IMR-90 (cell line): ENCODE results near the gene ITFG1. TPM values are rescaled to one million over a fixed set of nuclear protein-coding genes. Genes with fewer than 3 reads are reported as not detected.

Source experiments
- ATAC-seq: fragments of 200-7000 bp; cut with Tn5 transposase; 2 replicates; pipeline ENCODE4 v1.9.1; 2020; ENCODE audit warnings: low read depth, mild to moderate bottlenecking, moderate library complexity
- BruUV-seq: library from RNA; stranded (reverse); fragments of 400-500 nt; replicated peaks from 2 replicates; lab custom pipeline; 2021; lab: Mats Ljungman, UMichigan
- CTCF ChIA-PET: fragments of 300-600 bp; formaldehyde crosslinking; extraction: SDS; loops from one replicate; lab custom pipeline; 2021; ENCODE audit warnings: antibody characterized with exemption; lab: Yijun Ruan, JAX
- POLR2A ChIA-PET: fragments of 300-600 bp; sonication (Branson Sonifier 250); formaldehyde crosslinking; loops from one replicate; lab custom pipeline; 2022; ENCODE audit warnings: antibody characterized with exemption; ENCODE audit not compliant: unreplicated experiment; lab: Charles Lee
- DNase-seq: peaks from one replicate; pipeline ENCODE4 v3.0.0; 2013
- H2AFZ ChIP-seq: replicated peaks from 2 replicates; pipeline ENCODE3; 2013; ENCODE audit warnings: low read length, mild to moderate bottlenecking; ENCODE audit not compliant: poor library complexity
- H2AK5ac ChIP-seq: 2 replicates; pipeline ENCODE4 v1.6.1; 2013; ENCODE audit warnings: low read depth, low read length, inconsistent platforms
- H2AK9ac ChIP-seq: replicated peaks from 2 replicates; pipeline ENCODE3; 2013; ENCODE audit warnings: mild to moderate bottlenecking, low read depth, low read length, moderate library complexity; ENCODE audit not compliant: poor library complexity
- H2BK120ac ChIP-seq: 2 replicates; pipeline ENCODE4 v1.6.1; 2013; ENCODE audit warnings: low read depth, low read length, inconsistent platforms
- H2BK15ac ChIP-seq: 3 replicates; pipeline ENCODE4 v1.6.1; 2013; ENCODE audit warnings: low read depth, low read length, inconsistent platforms
- H2BK20ac ChIP-seq: 2 replicates; pipeline ENCODE4 v1.6.1; 2013; ENCODE audit warnings: low read depth, mild to moderate bottlenecking, inconsistent platforms, low read length, moderate library complexity
- H2BK5ac ChIP-seq: 2 replicates; pipeline ENCODE4 v1.6.1; 2013; ENCODE audit warnings: mild to moderate bottlenecking, low read depth, low read length, inconsistent platforms; ENCODE audit not compliant: poor library complexity, severe bottlenecking
- H3K14ac ChIP-seq: replicated peaks from 2 replicates; pipeline ENCODE4 v1.6.1; 2013; ENCODE audit warnings: low read depth, low read length, inconsistent platforms
- H3K18ac ChIP-seq: 2 replicates; pipeline ENCODE4 v1.6.1; 2013; ENCODE audit warnings: low read depth, low read length, control low read depth
- H3K23ac ChIP-seq: 2 replicates; pipeline ENCODE4 v1.6.1; 2013; ENCODE audit warnings: low read depth, low read length, inconsistent platforms
- H3K27ac ChIP-seq: 2 replicates; pipeline ENCODE4 v1.5.1; 2013; ENCODE audit warnings: mild to moderate bottlenecking, control low read depth, low read length; ENCODE audit not compliant: insufficient read depth
- H3K27me3 ChIP-seq: 2 replicates; pipeline ENCODE4 v1.6.1; 2013; ENCODE audit warnings: low read length; ENCODE audit not compliant: control insufficient read depth, insufficient read depth
- H3K36me3 ChIP-seq: 2 replicates; pipeline ENCODE4 v1.6.1; 2013; ENCODE audit warnings: low read length, mixed read lengths; ENCODE audit not compliant: control insufficient read depth, insufficient read depth
- H3K4ac ChIP-seq: 2 replicates; pipeline ENCODE4 v1.6.1; 2013; ENCODE audit warnings: low read depth, low read length, inconsistent platforms
- H3K4me1 ChIP-seq: 2 replicates; pipeline ENCODE4 v1.6.1; 2013; ENCODE audit warnings: low read length, mixed read lengths; ENCODE audit not compliant: control insufficient read depth, insufficient read depth
- H3K4me2 ChIP-seq: 2 replicates; pipeline ENCODE4 v1.6.1; 2013; ENCODE audit warnings: low read depth, mild to moderate bottlenecking, control low read depth, low read length, moderate library complexity
- H3K4me3 ChIP-seq: 2 replicates; pipeline ENCODE4 v1.5.1; 2013; ENCODE audit warnings: low read depth, mild to moderate bottlenecking, control low read depth, low read length, moderate library complexity; ENCODE audit not compliant: insufficient read depth
- H3K56ac ChIP-seq: 2 replicates; pipeline ENCODE4 v1.6.1; 2013; ENCODE audit warnings: low read length, inconsistent platforms; ENCODE audit not compliant: insufficient read depth; ENCODE audit errors: extremely low read depth
- H3K79me1 ChIP-seq, 2 experiments: 2 replicates each; pipeline ENCODE4 v1.6.1; 2013; ENCODE audit warnings: low read length in 2 of 2, inconsistent platforms in 1 of 2, low read depth in 1 of 2
- H3K9ac ChIP-seq: 2 replicates; pipeline ENCODE4 v1.6.1; 2013; ENCODE audit warnings: low read depth, low read length, control low read depth
- H3K9me1 ChIP-seq: 2 replicates; pipeline ENCODE4 v1.6.1; 2013; ENCODE audit warnings: low read length, inconsistent platforms; ENCODE audit not compliant: insufficient read depth
- H3K9me3 ChIP-seq: 2 replicates; pipeline ENCODE4 v1.6.1; 2013; ENCODE audit warnings: low read length; ENCODE audit not compliant: control insufficient read depth, insufficient read depth
- H4K20me1 ChIP-seq: 2 replicates; pipeline ENCODE4 v1.6.1; 2013; ENCODE audit warnings: low read length, inconsistent platforms; ENCODE audit not compliant: insufficient read depth
- H4K5ac ChIP-seq: 2 replicates; pipeline ENCODE4 v1.6.1; 2013; ENCODE audit warnings: mild to moderate bottlenecking, low read depth, low read length, control low read depth
- H4K8ac ChIP-seq, 2 experiments: 2 replicates each; pipeline ENCODE4 v1.6.1; 2013; ENCODE audit warnings: low read depth in 2 of 2, low read length in 2 of 2, control low read depth in 1 of 2, inconsistent platforms in 1 of 2
- H4K91ac ChIP-seq: 2 replicates; pipeline ENCODE4 v1.6.1; 2013; ENCODE audit warnings: low read depth, low read length, inconsistent platforms; ENCODE audit not compliant: insufficient read depth
- BHLHE40 ChIP-seq: fragments of 150-350 bp; IDR thresholded peaks from 2 replicates; pipeline ENCODE4 v1.6.1; 2016; ENCODE audit warnings: mild to moderate bottlenecking, low read depth, low read length
- CEBPB ChIP-seq: IDR thresholded peaks from 2 replicates; pipeline ENCODE4 v1.6.1; 2012; ENCODE audit warnings: low read depth, low read length, improper control_type of control experiment
- CHD1 ChIP-seq: IDR thresholded peaks from 2 replicates; pipeline ENCODE4 v1.6.1; 2012; ENCODE audit warnings: low read depth, low read length, improper control_type of control experiment
- FOS ChIP-seq: fragments of 150-350 bp; IDR thresholded peaks from 2 replicates; pipeline ENCODE4 v1.6.1; 2016; ENCODE audit warnings: low read depth, low read length
- MAFK ChIP-seq: IDR thresholded peaks from 2 replicates; pipeline ENCODE4 v1.6.1; 2012; ENCODE audit warnings: low read depth, low read length, improper control_type of control experiment
- MAZ ChIP-seq: IDR thresholded peaks from 2 replicates; pipeline ENCODE4 v1.6.1; 2012; ENCODE audit warnings: low read depth, mild to moderate bottlenecking, low read length, improper control_type of control experiment, moderate library complexity, borderline replicate concordance
- MXI1 ChIP-seq: IDR thresholded peaks from 2 replicates; pipeline ENCODE4 v1.6.1; 2012; ENCODE audit warnings: low read depth, mild to moderate bottlenecking, low read length, moderate library complexity, borderline replicate concordance
- POLR2A ChIP-seq: IDR thresholded peaks from 2 replicates; pipeline ENCODE4 v1.6.1; 2012; ENCODE audit warnings: mild to moderate bottlenecking, low read depth, low read length
- RAD21 ChIP-seq: IDR thresholded peaks from 2 replicates; pipeline ENCODE4 v1.6.1; 2012; ENCODE audit warnings: low read length, improper control_type of control experiment
- RCOR1 ChIP-seq: IDR thresholded peaks from 2 replicates; pipeline ENCODE4 v1.6.1; 2012; ENCODE audit warnings: mild to moderate bottlenecking, low read length, improper control_type of control experiment; ENCODE audit not compliant: insufficient replicate concordance
- WGBS, 2 experiments: methylation state at CpG; one replicate each; pipeline versions ENCODE4 v1.1.5 to v1.1.7; 2013; ENCODE audit warnings: missing lambda C conversion rate in 2 of 2; ENCODE audit not compliant: insufficient read length in 1 of 2; ENCODE audit errors: extremely low coverage in 2 of 2; 5-methylcytosine and 5-hydroxymethylcytosine counted together
- dilution Hi-C: fragments of 300-500 bp; cut with HindIII; formaldehyde crosslinking; loops from one replicate; pipeline ENCODE4 v1.14.3; 2018; ENCODE audit warnings: low sequenced_read_pairs; ENCODE audit not compliant: unreplicated experiment
- in situ Hi-C: fragments of 300-500 bp; cut with MboI; formaldehyde crosslinking; loops from 3 replicates; pipeline ENCODE4 v1.14.3; 2019; ENCODE audit warnings: low sequenced_read_pairs, inconsistent platforms, mixed read lengths
- intact Hi-C: fragments of 100-400 bp; cut with micrococcal nuclease; formaldehyde crosslinking; loops from 2 replicates; pipeline ENCODE4 v1.10.0; 2022
- polyA plus RNA-seq, 3 experiments: library from polyadenylated mRNA; depleted of rRNA; stranded (reverse); fragments of >200 nt; gene quantifications; 2 replicates each; pipeline ENCODE4 v1.2.3, GENCODE V29; 2012; ENCODE audit warnings: low replicate concordance in 1 of 3
- total RNA-seq: library from RNA; depleted of rRNA; stranded (reverse); fragments of >200 nt; gene quantifications from 2 replicates; pipeline ENCODE4 v1.2.3, GENCODE V29; 2012
- TF ChIP-seq, protein P1 (sequence below): conservative IDR thresholded peaks from 2 replicates; pipeline ENCODE4 v1.5.1; 2012; ENCODE audit warnings: mild to moderate bottlenecking, low read depth, low read length, improper control_type of control experiment
- TF ChIP-seq, protein P2 (sequence below): fragments of 150-350 bp; IDR thresholded peaks from 2 replicates; pipeline ENCODE4 v1.6.1; 2016; ENCODE audit warnings: low read depth, mild to moderate bottlenecking, low read length, moderate library complexity, borderline replicate concordance
- TF ChIP-seq, protein P3 (sequence below): fragments of 150-350 bp; IDR thresholded peaks from 2 replicates; pipeline ENCODE4 v1.6.1; 2017; ENCODE audit warnings: mild to moderate bottlenecking, antibody characterized with exemption, low read length, low read depth

ITFG1 gene
- total and polyA plus RNA-seq, 2 of the 4 experiments (the other 2 are of a cell fraction): 54.3 to 60.4 TPM

DNA sequence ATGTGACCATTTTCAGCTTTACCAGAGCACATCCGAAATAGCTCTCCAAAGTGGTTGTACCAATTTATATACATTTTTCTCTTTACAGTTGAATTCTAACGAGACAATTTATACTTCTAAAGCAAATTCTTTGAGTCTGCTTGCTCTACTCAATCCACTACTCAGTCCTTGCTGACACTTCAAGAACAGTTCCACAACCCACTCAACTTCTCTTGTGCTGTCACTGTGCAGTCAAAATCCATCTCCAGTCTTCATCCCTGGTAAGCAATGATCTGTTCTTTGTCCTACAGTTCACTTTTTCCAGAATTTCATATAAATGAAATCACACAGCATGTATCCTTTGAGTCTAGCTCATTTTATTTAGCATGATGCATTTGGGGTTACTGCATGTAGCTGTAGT lies 347.7 kb downstream of the ITFG1 start:
- Histone ChIP-seq H3K9me3 (no peaks in the 10 kb centered on the region), H3K4ac (no peak overlapping the region)
- POLR2A ChIA-PET: no interaction called here

More for the DNA sequence above, 347.7 kb downstream of the ITFG1 start:
- intact Hi-C loops (no loop called here), dilution Hi-C loops (no loop called here), in situ Hi-C loops (no loop called here)
- DNase-seq (no peak), ATAC-seq (no peak)
- Histone ChIP-seq H3K23ac (no peak overlapping the region), H3K79me1 (no peaks in the 10 kb centered on the region), H3K4me1 (no peaks in the 10 kb centered on the region), H2BK15ac (no peak overlapping the region), H2BK5ac (no peak overlapping the region), H4K8ac (no peak overlapping the region), H2AFZ (no peak overlapping the region), H3K4me2 (no peak overlapping the region), H3K27ac (no peak overlapping the region), H4K91ac (no peak overlapping the region), H3K56ac (no peak overlapping the region), H2BK20ac (no peak overlapping the region), H3K18ac (no peak overlapping the region), H3K27me3 (no peaks in the 10 kb centered on the region), H2AK9ac (no peak overlapping the region), H3K9ac (no peak overlapping the region), H2BK120ac (no peak overlapping the region), H4K20me1 (no peaks in the 10 kb centered on the region), H3K9me1 (0 out of 2 replicates have a peak, but pooled peaks cover 1% of the 10 kb centered on the region), H2AK5ac (no peak overlapping the region), H3K36me3 (no peaks in the 10 kb centered on the region; the same call in 1 of the 2 replicates), H3K14ac (no peak overlapping the region), H4K5ac (no peak overlapping the region), H3K4me3 (no peak overlapping the region)
- BruUV-seq: no TSS peak
- TF ChIP-seq BHLHE40: no peak
- TF ChIP-seq RCOR1: no peak
- no peak for TF ChIP-seq CHD1
- TF ChIP-seq, protein P1, sequence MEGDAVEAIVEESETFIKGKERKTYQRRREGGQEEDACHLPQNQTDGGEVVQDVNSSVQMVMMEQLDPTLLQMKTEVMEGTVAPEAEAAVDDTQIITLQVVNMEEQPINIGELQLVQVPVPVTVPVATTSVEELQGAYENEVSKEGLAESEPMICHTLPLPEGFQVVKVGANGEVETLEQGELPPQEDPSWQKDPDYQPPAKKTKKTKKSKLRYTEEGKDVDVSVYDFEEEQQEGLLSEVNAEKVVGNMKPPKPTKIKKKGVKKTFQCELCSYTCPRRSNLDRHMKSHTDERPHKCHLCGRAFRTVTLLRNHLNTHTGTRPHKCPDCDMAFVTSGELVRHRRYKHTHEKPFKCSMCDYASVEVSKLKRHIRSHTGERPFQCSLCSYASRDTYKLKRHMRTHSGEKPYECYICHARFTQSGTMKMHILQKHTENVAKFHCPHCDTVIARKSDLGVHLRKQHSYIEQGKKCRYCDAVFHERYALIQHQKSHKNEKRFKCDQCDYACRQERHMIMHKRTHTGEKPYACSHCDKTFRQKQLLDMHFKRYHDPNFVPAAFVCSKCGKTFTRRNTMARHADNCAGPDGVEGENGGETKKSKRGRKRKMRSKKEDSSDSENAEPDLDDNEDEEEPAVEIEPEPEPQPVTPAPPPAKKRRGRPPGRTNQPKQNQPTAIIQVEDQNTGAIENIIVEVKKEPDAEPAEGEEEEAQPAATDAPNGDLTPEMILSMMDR: no peak
- no peak for TF ChIP-seq CEBPB
- TF ChIP-seq, protein P2, sequence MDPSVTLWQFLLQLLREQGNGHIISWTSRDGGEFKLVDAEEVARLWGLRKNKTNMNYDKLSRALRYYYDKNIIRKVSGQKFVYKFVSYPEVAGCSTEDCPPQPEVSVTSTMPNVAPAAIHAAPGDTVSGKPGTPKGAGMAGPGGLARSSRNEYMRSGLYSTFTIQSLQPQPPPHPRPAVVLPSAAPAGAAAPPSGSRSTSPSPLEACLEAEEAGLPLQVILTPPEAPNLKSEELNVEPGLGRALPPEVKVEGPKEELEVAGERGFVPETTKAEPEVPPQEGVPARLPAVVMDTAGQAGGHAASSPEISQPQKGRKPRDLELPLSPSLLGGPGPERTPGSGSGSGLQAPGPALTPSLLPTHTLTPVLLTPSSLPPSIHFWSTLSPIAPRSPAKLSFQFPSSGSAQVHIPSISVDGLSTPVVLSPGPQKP: no peak
- TF ChIP-seq POLR2A: no peak
- TF ChIP-seq MAZ: no peak
- TF ChIP-seq, protein P3, sequence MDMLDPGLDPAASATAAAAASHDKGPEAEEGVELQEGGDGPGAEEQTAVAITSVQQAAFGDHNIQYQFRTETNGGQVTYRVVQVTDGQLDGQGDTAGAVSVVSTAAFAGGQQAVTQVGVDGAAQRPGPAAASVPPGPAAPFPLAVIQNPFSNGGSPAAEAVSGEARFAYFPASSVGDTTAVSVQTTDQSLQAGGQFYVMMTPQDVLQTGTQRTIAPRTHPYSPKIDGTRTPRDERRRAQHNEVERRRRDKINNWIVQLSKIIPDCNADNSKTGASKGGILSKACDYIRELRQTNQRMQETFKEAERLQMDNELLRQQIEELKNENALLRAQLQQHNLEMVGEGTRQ: no peak
- no peak for TF ChIP-seq MAFK
- TF ChIP-seq RAD21: no peak
- no peak for TF ChIP-seq MXI1
- no peak for TF ChIP-seq FOS
- CTCF ChIA-PET: interaction anchor here (1.5 kb wide), 1 partner anchor 28 kb away, joined by 4 read pairs; no protein-coding TSS in a partner anchor
- WGBS, 2 experiments: 86% methylated on average over 1 of the region's 2 CpGs; no CpG with 5 or more reads in 1 of the 2 experiments
